ENCODE measurements around the gene PRELID1. TPM values are rescaled to one million over a fixed set of nuclear protein-coding genes. Genes with fewer than 3 reads are reported as not detected.

Gene PRELID1
- total RNA-seq, 2 experiments from 2014 or later = 232 to 249 TPM

- H3K79me2 ChIP-seq (ENCODE audit: insufficient read depth, low read depth, low read length) = no peaks in the 10 kb centered on the region
- H3K4me2 ChIP-seq (ENCODE audit: low read length) = no peak overlapping the region
- H2AFZ ChIP-seq (ENCODE audit: low read length) = no peak overlapping the region
- no peaks in the 10 kb centered on the region for H4K20me1 ChIP-seq (ENCODE audit: insufficient read depth, low read length)
- no peak overlapping the region for H3K4me3 ChIP-seq (ENCODE audit: low read depth, low read length, poor library complexity, severe bottlenecking)
- H3K4me1 ChIP-seq (ENCODE audit: insufficient read depth, low read length, poor library complexity, severe bottlenecking) = no peaks in the 10 kb centered on the region
- CTCF ChIA-PET (ENCODE audit: unreplicated experiment) = no interaction called here
- no peak for DNase-seq (ENCODE audit: low spot score)
- H3K9me3 ChIP-seq (ENCODE audit: low read length) = no peaks in the 10 kb centered on the region
- TF ChIP-seq EZH2phosphoT487 (IDR thresholded peaks at IDR 0.05; ENCODE audit: borderline replicate concordance, low read depth, low read length) (no peak), CTCF (conservative IDR thresholded peaks at IDR 0.05; ENCODE audit: low read length) (no peak)
- H3K9me2 ChIP-seq (ENCODE audit: insufficient read depth, low read length) = no peaks in the 10 kb centered on the region
- H3K36me3 ChIP-seq (ENCODE audit: insufficient read depth, low read length) = peaks cover 40% of the 10 kb centered on the region; the same call in 1 of the 2 replicates
- H3K27ac ChIP-seq (ENCODE audit: low read depth, low read length, poor library complexity, severe bottlenecking) = no peak overlapping the region
- intact Hi-C loops (cut with micrococcal nuclease; ENCODE audit: unreplicated experiment) = no loop called here
- no TSS peak for BruUV-seq (replicated peaks)
- POLR2A ChIA-PET = interaction anchor here (0.5 kb wide), 1 partner anchor 192 kb away, joined by 3 read pairs; no protein-coding TSS in a partner anchor
These were observed 24.2 kb downstream of the PRELID1 start for GRCh38 chr5:177327539-177328522.

- POLR2A ChIA-PET = no interaction called here
- TF ChIP-seq EZH2phosphoT487 (IDR thresholded peaks at IDR 0.05; ENCODE audit: borderline replicate concordance, low read depth, low read length) (no peak), CTCF (conservative IDR thresholded peaks at IDR 0.05; ENCODE audit: low read length) (no peak)
- intact Hi-C loops (cut with micrococcal nuclease; ENCODE audit: unreplicated experiment) = no loop called here
- no peak overlapping the region for H2AFZ ChIP-seq (ENCODE audit: low read length)
- no peaks in the 10 kb centered on the region for H3K9me3 ChIP-seq (ENCODE audit: low read length)
- CTCF ChIA-PET (ENCODE audit: unreplicated experiment) = no interaction called here
- H3K4me1 ChIP-seq (ENCODE audit: insufficient read depth, low read length, poor library complexity, severe bottlenecking) = no peaks in the 10 kb centered on the region
- H3K27ac ChIP-seq (ENCODE audit: low read depth, low read length, poor library complexity, severe bottlenecking) = no peak overlapping the region
- peaks cover 48% of the 10 kb centered on the region for H3K36me3 ChIP-seq (ENCODE audit: insufficient read depth, low read length)
- no peaks in the 10 kb centered on the region for H3K79me2 ChIP-seq (ENCODE audit: insufficient read depth, low read depth, low read length)
- no TSS peak for BruUV-seq (replicated peaks)
- DNase-seq (ENCODE audit: low spot score) = no peak
- no peaks in the 10 kb centered on the region for H4K20me1 ChIP-seq (ENCODE audit: insufficient read depth, low read length)
- no peak overlapping the region for H3K4me3 ChIP-seq (ENCODE audit: low read depth, low read length, poor library complexity, severe bottlenecking)
- H3K9me2 ChIP-seq (ENCODE audit: insufficient read depth, low read length) = no peaks in the 10 kb centered on the region
- no peak overlapping the region for H3K4me2 ChIP-seq (ENCODE audit: low read length)
These were observed 25.1 kb downstream of the PRELID1 start for GRCh38 chr5:177328545-177329231.

All from OCI-LY7 (cell line).